Measurements from ENCODE around the gene PLD2. TPM values are rescaled to one million over a fixed set of nuclear protein-coding genes. Genes with fewer than 3 reads are reported as not detected.

The PLD2 gene
- total and polyA plus RNA-seq, 7 donors: 2.4 to 7.5 (median 3.8) TPM

- Histone ChIP-seq H3K4me1 (no peaks in the 10 kb centered on the region), H3K9me3 (no peaks in the 10 kb centered on the region), H3K4me3 (no peak overlapping the region), H3K27ac (no peak overlapping the region), H3K36me3 (ENCODE audit: insufficient read depth in 1 of 2, low read depth in 1 of 2) (no peaks in the 10 kb centered on the region), H3K27me3 (ENCODE audit: insufficient read depth in 3 of 3, low read length in 2 of 3) (peaks cover 0 to 25% (median 3%) of the 10 kb centered on the region in 3 donors)
- intact Hi-C loops (cut with DNase I): no loop called here
- TF ChIP-seq, protein P1, sequence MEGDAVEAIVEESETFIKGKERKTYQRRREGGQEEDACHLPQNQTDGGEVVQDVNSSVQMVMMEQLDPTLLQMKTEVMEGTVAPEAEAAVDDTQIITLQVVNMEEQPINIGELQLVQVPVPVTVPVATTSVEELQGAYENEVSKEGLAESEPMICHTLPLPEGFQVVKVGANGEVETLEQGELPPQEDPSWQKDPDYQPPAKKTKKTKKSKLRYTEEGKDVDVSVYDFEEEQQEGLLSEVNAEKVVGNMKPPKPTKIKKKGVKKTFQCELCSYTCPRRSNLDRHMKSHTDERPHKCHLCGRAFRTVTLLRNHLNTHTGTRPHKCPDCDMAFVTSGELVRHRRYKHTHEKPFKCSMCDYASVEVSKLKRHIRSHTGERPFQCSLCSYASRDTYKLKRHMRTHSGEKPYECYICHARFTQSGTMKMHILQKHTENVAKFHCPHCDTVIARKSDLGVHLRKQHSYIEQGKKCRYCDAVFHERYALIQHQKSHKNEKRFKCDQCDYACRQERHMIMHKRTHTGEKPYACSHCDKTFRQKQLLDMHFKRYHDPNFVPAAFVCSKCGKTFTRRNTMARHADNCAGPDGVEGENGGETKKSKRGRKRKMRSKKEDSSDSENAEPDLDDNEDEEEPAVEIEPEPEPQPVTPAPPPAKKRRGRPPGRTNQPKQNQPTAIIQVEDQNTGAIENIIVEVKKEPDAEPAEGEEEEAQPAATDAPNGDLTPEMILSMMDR (IDR thresholded peaks at IDR 0.05): no peak
- ATAC-seq: no peak
- DNase-seq: no peak
- WGBS, 3 donors: 32 to 35% (median 34%) methylated on average over 10 of the region's 10 CpGs
Observed at GRCh38 chr17:4772235-4772613, 34.7 kb upstream of the PLD2 start.

DNA sequence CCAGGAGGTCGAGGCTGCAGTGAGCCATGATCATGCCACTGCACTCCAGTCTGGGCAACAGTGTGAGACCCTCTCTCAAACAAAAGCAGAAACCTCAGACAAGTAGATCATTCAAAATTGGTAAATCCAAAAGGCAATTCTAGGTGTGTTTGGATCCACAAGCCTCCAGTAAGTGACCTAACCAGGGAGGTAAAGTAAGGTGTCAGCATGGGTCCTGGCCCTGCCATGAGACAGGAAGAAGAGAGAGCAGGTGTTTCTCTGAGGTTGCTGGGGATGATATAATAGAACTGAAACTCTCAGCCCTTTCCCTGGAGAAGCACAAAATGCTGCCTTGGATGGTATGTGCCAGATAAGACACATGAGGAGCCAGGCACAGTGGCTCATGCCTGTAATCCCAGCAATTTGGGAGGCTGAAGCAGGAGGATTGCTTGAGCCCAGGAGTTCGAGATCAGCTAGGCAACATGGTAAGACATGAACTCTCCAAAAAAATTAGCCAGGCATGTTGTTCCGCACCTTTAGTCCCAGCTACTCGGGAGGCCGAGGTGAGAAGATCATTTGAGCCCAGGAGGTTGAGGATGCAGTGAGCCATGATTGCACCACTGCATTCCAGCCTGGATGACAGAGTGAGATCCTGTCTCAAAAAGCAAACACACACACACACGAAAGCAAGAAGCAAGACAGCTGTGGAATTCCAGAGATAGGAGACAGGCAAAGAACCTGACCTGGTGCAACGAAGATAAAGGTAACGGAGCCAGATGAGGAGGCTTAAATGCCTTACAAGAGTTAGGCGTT is 28.8 kb upstream of the PLD2 start:
- no peaks in the 10 kb centered on the region for H3K4me1 ChIP-seq
- DNase-seq: peak in 1 of 2 donors; percentile 11
- H3K9me3 ChIP-seq: no peaks in the 10 kb centered on the region
- H3K36me3 ChIP-seq (ENCODE audit: insufficient read depth in 1 of 2, low read depth in 1 of 2): no peaks in the 10 kb centered on the region
- peaks cover 0 to 57% (median 7%) of the 10 kb centered on the region in 3 donors for H3K27me3 ChIP-seq (ENCODE audit: insufficient read depth in 3 of 3, low read length in 2 of 3)
- H3K4me3 ChIP-seq: no peak overlapping the region
- intact Hi-C loops (cut with DNase I): no loop called here
- TF ChIP-seq, protein P1 (IDR thresholded peaks at IDR 0.05): no peak
- ATAC-seq: no peak
- WGBS, 3 donors: 68 to 72% (median 68%) methylated on average over 9 of the region's 9 CpGs
- H3K27ac ChIP-seq: no peak overlapping the region

DNA sequence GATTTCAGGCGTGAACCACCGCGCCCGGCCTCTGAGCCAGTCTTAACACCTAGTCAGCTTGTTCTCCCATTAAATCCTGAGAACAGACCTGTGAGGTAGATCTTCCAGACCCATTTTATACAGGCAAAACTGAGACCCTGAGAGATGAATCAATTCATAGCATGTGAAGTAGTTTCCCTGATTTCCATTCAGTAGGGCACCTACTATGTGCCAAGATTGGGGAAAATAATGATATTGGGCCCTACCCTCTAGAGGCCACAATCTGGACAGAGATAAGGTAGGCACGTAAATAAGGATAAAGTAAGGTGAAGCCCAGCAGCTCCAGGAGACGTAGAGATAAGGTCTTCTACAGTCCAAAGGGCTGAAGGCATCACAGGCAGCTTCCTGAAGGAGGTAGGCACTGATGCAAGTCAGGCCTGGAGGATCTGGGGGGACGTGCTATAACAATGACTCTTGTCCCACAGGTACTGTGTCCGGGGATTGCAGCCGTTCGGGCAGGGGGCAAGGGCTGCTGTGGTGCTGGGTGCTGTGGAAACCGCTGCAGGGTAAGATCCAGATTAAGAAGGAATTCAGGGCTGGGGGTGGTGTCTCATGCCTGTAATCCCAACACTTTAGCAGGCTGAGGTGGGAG is 26.5 kb upstream of the PLD2 start:
- ATAC-seq (no peak), DNase-seq (no peak)
- Histone ChIP-seq H3K27ac (no peak overlapping the region), H3K9me3 (no peaks in the 10 kb centered on the region), H3K4me3 (no peak overlapping the region), H3K36me3 (ENCODE audit: insufficient read depth in 1 of 2, low read depth in 1 of 2) (no peaks in the 10 kb centered on the region), H3K4me1 (no peaks in the 10 kb centered on the region), H3K27me3 (ENCODE audit: insufficient read depth in 3 of 3, low read length in 2 of 3) (peaks cover 0 to 67% (median 12%) of the 10 kb centered on the region in 3 donors)
- TF ChIP-seq, protein P1 (IDR thresholded peaks at IDR 0.05): no peak
- intact Hi-C loops (cut with DNase I): no loop called here
- WGBS, 3 donors: 77 to 88% (median 82%) methylated on average over 11 of the region's 11 CpGs

GRCh38 chr17:4782652-4783051 is 24.3 kb upstream of the PLD2 start:
- Histone ChIP-seq H3K27ac (no peak overlapping the region), H3K9me3 (no peaks in the 10 kb centered on the region), H3K36me3 (ENCODE audit: insufficient read depth in 1 of 2, low read depth in 1 of 2) (no peaks in the 10 kb centered on the region), H3K27me3 (ENCODE audit: insufficient read depth in 3 of 3, low read length in 2 of 3) (peaks cover 0 to 77% (median 14%) of the 10 kb centered on the region in 3 donors), H3K4me3 (no peak overlapping the region), H3K4me1 (peaks cover 11% of the 10 kb centered on the region)
- ATAC-seq: no peak
- peak in 1 of 2 donors; percentile 52 for DNase-seq
- WGBS, 3 donors: 26 to 30% (median 29%) methylated on average over 28 of the region's 28 CpGs
- intact Hi-C loops (cut with DNase I): no loop called here
- TF ChIP-seq, protein P1 (IDR thresholded peaks at IDR 0.05): no peak
